PC-9 (cell line): ENCODE data around the gene FLT3.

Experiments
- EZH2 ChIP-seq: fragments of 200-600 bp; sonication (generic); IDR thresholded peaks from 2 replicates; pipeline ENCODE4 v1.8.0; 2017; ENCODE audit warnings: antibody characterized with exemption, low read depth
- TF ChIP-seq, protein P1 (sequence below): fragments of 200-600 bp; sonication (generic); conservative IDR thresholded peaks from 2 replicates; pipeline ENCODE4 v1.6.1; 2017; ENCODE audit warnings: mixed run types, antibody characterized with exemption, mild to moderate bottlenecking, moderate library complexity

DNA sequence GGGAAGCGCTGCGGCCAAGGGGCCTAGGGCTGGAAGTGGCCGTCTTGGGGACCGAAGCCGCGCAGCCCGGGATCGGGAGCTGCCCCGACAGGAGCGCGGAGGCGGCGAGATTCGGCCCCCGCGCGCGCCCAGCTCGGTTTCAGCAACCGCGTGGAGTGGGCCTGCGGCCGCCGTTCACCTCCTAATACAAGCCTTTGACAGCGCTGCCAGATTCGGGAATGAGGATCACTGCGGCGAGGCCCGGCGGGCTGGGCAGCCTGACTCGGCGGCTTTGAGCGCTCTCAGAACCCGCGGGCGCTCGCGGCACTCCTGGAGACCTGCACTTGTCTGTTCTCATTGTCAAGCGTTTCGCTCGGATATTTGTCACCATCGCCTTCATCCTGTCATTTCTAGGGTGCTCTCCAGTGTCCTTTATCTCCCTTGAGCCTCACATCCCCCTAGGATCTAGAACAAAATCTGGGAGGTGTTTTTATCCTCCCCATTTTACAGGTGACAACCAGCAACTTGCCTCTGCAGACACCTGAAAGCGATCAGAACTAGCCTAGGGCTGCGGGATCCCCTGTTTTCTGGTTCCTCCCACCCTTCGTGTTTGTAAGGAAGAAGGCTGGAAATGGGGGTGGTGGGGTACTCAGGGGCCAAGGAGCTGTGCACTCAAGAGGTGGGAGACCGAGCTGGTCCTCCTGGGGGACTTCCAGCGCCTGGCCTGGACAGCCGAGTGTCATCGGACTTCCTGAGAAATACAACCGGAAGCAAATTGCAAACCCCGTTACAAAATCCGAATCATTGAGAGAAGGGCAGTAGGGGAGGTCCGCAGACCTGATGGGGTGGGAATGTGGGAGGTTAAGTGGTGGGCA, 129.8 kb downstream of the FLT3 start:
- TF ChIP-seq, protein P1, sequence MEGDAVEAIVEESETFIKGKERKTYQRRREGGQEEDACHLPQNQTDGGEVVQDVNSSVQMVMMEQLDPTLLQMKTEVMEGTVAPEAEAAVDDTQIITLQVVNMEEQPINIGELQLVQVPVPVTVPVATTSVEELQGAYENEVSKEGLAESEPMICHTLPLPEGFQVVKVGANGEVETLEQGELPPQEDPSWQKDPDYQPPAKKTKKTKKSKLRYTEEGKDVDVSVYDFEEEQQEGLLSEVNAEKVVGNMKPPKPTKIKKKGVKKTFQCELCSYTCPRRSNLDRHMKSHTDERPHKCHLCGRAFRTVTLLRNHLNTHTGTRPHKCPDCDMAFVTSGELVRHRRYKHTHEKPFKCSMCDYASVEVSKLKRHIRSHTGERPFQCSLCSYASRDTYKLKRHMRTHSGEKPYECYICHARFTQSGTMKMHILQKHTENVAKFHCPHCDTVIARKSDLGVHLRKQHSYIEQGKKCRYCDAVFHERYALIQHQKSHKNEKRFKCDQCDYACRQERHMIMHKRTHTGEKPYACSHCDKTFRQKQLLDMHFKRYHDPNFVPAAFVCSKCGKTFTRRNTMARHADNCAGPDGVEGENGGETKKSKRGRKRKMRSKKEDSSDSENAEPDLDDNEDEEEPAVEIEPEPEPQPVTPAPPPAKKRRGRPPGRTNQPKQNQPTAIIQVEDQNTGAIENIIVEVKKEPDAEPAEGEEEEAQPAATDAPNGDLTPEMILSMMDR, result no peak
- no peak for TF ChIP-seq EZH2
